ENCODE data around the gene PPP1R3F.

DNA sequence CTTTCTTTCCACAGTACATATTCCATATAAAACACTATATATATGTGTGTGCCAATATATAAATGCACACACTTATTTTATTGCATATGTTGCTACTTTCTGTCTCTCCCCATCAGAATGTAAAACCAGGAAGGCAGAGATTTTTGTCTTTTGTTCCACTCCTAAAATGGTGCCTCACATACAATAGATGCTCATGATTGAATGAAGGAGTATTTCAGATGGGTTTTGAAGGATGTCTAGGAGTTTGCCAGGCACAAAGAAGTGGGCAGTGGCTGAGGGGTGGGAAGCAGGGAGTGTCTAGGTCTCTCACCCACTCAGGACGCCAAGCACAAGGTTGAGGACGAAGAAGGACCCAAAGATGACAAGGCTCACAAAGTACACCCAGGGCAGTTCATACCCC, 41.9 kb upstream of the PPP1R3F start:
- TF ChIP-seq POLR2A (IDR thresholded peaks at IDR 0.05; ENCODE audit: low read length) (no peak), GATA1 (IDR thresholded peaks at IDR 0.05; ENCODE audit: low read depth, low read length) (no peak)

Data from erythroblast (primary cell).